Fibroblast of peridontal ligament (primary cell): ENCODE measurements around the gene PACS1.

ENCODE experiments used
- DNase-seq: peaks from one replicate; pipeline ENCODE4 v3.0.0-alpha.2; 2010; ENCODE audit errors: extremely low read depth

Gene PACS1

DNA sequence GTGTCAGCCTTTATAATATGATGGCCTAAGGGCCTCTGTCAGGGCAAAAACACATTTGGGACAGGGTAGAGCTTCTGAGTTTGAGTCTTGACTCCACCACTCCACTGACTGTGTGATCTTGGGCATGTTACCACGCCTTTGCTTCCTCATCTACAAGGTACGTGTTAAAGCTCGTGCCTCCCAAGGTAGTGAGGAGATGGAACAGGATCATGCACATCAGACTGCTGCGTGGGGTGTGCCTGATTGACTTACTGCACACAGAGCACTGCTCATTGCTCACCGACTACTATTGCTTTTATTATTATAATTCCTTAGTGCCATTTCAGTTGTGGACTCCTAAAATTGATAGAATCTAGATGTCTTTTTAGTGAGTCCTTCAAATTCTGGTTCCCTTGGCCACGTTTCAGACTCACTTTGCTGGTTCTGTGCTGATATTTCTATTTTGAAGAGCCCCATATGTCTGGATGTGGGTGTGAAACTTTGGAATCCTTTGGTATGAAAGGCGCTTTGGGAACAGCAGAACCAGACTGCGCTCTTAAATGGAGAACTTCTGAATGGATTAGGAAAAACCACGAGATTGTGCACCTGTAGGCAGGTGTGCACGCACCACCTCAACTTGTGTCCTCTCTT lies 154.3 kb downstream of the PACS1 start:
- DNase-seq = no peak

DNA sequence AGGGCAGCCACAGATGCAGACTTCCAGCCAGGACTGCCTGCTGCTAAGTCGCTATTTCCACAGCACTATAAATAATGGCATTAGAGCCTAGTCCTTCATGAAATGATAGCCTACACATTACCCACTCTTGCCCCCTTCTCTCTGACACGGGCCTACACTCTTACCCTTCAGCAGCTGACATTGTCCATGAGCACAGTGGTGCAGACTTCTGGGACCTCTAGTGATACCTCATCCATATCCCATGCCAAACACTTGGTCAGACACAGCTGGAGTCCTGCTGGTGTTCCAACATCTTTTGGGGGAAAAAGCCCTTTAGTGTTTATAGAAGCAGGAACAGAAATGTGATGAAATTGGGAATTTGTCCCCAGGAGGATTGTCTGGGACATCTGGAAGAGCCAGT lies 155.0 kb downstream of the PACS1 start:
- no peak for DNase-seq

DNA sequence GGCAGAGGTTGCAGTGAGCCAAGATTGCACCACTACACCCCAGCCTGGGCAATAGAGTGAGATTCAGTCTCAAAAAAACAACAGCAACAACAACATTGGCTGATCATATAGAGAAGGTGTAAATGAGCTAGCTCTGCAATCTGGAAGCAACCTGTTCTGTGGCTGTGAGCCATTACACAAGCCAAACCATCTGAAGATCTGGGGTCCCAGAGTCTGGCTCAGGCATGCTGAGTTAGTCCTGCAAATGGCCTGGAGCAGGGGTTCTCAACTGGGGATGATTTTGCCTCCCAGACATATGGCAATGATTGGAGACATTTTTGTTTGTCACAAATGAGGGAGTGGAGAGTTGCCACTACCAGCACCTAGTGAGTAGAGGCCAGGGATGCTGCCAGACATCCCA lies 156.0 kb downstream of the PACS1 start:
- DNase-seq = no peak

DNA sequence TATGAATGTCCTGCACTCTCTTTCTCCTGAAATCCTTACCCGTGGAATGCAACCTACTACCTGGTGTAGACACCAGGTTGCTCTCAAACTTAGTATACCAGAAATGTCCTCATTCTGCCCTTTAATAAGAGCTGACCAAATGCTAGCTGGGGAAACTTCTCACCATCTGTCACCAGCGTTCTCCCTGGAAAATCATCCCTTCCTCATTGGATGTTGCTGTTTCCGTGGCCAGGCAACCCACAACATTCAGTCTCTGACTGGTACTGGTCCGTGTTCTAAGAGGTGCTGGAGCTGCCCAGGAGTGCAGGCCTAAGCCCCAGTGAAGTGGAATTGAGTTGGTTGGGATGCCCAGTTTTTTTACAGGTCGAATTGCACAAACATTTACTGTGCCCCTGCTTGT lies 157.6 kb downstream of the PACS1 start:
- no peak for DNase-seq

DNA sequence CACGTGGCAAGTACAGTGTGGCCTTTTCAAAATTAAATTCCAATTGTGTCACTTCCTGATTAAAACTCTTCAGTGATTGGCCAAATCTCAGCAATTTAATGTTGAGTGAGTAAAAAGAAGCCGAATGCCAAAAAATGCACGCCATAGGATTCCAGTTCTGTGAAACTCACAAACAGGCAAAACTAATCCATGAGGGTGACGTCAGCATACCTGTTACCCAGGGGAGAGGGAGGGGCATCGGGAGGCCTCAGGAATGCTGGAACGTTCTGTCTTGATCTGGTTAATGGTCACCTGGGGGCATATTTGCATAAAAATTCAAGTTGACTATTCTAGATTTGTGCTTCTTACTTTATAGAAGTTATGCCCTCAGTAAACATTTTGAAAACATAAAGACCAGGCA lies 158.4 kb downstream of the PACS1 start:
- DNase-seq = no peak

DNA sequence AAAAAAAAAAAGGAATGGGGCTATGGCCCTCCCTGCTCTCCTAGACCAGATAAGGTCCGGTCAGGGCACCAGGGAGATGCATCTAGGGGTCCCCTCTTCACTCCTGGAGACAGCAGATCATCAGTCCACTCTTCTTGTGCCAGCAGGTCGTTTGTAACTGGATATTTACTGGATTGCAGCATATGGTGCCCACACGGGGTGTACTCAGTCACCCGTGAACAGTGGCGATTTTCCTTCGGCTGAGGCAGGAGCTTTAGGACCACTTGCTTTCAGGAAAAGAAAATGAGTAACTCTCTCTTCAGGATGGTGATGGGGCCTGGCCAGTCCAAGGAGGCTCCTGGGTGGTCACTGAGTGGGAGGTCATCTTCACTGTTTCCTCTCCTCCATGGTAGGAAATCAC lies 160.1 kb downstream of the PACS1 start:
- DNase-seq = no peak

DNA sequence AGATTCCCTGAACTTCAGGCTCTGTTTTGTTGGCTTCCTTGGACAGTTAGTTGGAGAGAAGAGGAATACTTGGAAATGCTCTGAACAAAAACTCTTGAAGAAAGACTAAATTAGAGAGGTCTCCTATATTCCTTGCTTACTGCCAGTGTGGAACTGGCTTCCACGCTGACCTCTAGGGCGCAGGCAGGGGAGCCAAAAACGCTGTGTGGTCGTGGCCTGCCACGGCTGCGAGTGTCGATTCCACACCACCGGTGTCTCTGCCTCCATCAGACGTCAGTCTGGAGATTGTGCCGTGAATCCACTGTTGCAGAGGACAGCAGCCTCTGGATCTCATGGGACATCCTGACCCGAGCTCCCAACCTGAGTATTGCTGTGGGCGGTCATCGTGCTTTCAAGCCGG lies 160.9 kb downstream of the PACS1 start:
- no peak for DNase-seq

DNA sequence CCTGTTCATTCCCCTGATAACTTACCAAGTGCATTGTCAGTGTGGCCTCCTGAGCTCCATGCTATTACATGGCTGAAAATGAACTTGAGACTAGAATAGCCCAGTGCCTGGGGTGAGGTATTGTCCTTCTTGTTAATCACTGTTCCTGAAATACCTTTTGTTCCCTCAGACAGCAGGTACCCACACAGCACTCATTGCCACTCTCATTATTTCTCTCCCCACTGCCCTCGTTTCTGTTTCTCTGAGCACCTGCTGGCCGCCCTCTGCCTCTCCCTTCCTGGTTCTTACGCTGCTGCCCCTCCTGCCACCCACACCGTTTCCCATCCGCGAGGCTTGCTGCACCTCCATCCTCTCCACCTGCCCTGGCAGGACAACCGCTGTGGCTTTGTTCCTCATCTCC lies 161.5 kb downstream of the PACS1 start:
- DNase-seq = no peak

DNA sequence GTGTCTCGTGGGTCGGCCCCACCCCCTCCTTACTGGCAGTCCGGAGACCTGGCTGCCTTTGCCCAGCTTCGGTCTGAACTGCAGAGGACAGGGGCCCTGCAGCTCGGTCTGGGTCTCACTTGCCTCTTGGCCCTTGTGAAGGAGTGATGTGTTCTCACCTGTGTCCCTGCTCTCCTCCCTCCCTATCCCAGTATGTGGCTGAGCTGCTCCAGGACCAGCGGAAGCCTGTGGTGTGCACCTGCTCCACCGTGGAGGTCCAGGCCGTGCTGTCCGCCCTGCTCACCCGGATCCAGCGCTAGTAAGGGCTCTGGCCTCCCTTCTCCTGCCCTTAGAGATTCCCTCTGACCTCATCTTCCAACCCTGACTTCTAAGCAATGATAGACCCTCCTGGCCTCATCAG lies 162.7 kb downstream of the PACS1 start:
- DNase-seq = no peak

DNA sequence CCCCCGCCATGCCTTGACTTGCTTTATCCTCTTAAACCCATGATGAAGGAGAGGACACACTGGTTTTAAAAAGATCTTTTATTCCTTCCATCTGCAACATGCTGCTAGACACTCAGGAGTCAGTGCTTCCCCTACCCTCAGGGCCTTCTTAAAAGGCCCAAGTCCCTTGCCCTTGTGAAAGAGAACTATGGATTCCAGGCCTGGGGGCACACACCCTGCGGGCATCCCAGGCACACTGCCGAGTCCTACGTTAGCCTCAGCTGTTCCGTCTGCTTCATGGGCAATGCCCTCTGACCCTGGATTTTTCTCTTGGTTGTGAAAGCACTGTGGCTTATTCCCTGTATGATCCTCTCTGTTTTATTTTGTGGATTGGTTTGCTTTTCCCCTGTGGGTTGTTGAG lies 163.2 kb downstream of the PACS1 start:
- DNase-seq = no peak

DNA sequence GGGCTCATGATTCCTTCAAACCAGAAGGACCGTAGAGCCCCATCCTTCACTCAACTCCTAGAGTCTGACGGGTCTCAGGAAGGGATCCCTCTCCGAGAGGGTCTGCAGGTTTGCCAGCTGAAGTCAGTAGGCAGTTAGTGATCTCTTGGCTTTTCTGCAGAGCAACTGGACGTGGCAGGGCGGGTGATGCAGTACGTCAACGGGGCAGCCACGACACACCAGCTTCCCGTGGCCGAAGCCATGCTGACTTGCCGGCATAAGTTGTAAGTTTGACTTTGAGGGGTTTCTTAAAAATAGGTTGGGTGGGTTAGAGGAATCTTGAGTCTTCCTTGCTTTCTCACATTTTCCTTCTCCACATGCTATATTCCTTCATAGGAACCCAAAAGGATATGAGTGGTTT lies 165.1 kb downstream of the PACS1 start:
- no peak for DNase-seq

DNA sequence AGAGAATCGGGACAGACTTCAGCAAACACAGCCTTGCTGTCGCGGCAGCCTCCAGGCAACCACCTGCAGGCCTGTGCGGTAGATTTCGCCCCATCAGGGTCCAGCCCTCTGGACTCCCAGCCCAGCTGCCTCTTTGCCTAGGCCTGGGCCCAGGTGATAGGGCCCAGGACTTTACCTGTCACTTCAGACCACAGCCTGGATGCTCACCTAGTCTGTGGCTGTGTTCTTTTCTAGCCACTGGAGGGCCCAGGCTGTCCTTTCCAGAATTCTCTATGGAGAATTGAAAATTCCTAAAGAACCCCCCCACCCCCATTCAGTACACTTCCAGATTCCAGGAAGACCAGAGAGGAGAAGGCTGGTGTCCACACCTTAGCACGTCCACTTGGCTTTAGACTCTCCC lies 167.8 kb downstream of the PACS1 start:
- DNase-seq = no peak

DNA sequence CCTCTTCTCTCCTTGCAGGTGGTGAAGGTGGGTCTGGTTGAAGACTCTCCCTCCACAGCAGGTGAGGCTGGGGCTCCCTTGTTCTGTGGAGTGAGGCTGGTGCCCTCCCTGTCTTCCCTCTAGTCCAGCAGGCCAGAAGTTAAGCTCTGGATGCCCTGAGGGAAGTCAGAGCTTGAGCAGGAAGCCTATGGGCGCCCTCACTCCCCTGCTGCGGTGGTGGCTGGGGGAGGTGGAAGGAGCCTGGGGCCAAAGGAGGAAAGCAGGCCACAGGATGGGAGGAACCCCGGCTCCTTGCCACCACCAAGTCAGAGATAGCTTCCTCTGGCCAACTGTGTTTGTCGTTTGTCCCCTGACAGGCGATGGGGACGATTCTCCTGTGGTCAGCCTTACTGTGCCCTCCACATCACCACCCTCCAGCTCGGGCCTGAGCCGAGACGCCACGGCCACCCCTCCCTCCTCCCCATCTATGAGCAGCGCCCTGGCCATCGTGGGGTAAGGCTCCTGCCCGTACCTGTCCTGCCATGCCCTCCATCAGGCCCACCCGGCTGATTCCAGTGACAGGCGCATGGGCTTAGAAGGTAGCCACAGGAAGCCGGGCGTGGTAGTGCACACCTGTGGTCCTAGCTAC lies 168.8 kb downstream of the PACS1 start:
- no peak for DNase-seq

DNA sequence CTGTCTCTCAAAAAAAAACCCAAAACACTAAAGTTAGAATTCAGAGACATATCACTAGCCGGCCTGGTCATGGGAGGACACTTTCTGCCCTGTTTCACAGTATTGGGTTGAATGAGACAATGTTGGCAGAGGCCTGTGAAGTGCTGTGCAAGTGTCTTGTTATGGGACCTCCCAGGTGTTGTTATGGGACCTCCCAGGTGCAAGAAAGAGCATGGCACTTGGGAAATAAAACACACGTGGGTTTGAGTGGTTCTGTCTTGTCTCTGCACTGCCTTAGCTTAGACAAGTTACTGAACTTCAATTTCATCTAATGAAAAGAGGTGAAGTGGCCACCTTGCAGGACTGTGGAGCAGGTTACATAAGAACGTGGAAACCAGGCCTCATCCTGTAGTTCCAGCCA lies 169.4 kb downstream of the PACS1 start:
- no peak for DNase-seq

DNA sequence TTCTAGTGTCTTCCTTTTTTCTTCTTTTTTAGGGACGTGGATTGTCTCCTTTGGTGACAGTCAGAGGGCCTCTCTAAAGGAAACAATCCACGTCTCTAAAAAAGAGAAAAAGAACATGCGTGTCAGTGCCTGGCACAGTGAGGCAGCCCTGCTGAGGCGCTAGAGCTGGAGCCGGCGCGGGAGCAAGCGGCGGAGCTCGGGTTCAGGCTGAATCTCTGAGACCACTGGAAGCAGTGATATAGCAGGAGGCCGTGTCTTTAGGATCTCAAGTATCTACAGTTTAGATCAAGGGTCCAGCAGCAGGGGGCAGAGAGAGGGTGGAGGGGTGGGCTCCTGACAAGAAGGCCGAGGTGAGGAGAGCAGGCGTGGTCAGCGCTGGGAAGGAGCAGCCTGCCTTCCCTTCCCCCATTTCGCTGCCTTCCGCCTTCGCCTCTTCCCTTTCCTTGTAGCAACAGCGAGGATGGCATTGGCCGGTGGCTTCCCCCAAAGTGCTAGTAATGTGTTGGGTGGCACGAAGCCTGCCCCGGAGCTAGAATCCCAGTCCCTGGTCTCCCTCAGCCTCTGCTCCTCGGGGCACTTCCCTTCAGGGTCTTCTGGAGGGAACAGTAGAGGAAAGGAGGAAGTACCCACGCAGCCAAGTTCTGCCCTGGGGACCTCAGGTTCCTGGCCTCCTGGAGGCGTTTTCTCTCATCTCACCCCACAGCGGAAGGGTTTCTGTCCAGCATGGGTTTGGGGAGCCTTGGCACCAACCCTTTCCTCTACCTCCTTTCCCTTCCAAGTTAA lies 170.1 kb downstream of the PACS1 start:
- no peak for DNase-seq

DNA sequence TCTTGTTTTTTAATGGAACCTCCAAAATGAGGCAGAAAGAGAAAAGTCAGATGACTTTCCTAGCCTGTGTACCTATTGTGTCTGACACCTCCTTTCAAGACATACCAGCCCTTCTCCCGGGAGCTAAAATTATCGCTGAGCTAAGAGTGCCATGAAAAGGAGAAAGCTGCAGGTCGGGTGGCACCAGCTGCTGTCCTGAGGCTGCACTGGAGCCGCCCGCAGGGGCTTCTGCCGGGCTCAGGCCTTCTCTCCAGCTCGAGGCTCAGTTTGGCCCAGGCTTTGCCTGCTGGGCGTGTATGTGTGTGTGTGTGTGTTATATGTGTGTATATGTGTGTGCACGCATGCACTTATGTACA lies 170.7 kb downstream of the PACS1 start:
- no peak for DNase-seq

DNA sequence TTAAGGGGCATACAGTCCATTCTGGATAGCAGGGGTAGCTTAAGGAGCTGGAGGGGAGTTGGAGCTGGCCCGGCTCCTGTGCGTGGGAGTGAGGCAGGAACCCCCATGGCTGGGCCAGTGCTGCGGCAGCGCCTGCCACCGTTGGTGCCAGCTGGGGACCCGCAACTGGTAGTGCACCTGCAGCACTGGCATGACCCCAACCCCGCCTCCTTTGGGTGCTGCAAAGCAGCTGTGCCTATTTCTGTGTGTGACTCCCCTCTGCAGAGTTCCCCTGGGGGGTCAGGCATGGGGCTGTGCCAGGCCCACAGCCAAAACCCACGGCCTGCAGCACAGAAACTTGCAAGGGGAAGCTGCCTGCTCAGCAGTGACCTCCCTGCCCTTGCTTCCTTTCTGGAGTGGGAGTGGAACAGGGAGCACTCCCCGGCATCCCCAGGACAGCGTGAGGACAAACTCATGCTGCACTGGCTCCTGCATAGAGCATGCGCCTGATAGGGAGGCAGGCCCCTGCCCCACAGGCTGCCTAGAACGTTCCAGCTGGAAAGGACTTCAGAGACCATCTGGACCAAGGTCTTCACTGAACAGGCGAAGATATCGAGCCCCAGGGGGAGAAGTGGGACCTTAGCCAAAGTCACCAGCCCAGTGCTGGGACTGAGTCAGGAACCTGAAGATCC lies 172.2 kb downstream of the PACS1 start:
- no peak for DNase-seq

DNA sequence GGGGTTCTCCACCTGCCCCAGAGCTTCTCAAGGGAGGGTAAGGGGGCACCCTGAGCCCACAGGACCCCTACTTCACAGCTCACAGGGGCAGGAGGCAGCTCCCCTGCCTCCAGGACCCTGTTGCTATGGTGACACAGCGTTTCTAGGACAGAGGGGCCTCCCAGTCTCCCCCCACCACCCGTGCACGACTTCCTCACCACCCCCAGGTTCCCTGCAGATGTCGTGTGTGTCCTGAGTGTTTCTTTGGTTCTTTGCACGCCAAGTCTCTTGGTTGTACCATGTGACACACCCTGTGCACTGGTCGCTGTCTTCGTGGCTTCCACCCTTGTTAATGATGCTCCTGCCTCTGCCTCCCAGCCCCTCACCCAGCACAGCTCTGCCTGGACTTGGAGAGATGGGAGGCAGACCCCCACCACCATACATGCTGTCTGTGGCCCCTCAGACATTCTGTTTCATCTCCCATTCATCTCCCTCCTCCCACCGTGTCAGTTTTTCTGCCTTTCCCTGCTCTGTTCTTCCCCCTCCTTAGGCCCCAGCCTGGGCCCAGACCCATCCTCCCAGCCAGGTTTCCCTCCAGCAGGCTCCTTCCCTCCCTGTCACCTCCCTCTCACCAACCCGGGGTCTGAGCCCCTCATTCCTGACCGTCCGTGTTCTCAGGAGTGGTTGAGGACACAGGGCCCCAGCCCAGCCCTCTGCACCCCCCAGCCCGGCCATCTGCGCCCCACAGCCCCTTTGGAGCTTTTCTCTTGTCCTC lies 173.9 kb downstream of the PACS1 start:
- DNase-seq = no peak

DNA sequence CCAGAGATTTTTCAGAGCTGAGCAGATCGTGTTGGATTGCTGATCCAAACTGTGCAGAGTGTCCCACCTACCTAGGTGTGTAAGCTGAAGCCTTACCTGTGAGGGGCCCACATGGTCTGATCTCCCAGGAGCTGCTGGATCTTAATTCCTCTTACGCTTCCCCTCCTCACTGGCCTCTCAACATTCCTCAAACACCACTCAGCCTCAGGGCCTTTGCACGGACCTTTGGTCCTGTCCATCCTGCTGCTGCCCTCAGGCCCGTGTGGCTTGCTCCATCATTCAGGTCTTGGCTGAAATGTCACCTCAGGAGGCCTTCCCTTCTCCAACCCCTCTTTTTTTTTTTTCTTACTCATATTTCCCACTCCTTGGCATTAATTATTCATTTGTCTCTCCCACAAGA lies 177.2 kb downstream of the PACS1 start:
- no peak for DNase-seq

DNA sequence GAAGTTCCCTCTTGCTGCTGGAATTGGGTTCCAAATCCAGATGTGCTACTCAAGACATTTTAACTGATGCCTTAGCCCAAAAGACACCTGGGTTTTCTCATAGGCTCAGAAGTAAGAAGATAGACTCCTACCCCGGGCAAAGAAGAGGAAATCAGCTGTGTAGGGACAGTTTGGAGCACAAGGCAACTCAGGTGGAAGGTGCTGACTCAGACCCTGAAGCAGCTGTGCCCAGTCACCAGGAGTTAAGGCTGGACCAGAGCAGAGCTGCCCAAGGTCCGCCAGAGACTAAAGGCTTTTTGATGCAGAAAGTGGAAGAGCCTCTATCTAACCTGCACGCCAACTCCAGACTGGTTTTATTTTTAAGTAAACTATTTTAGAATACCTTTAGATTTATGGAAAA lies 177.7 kb downstream of the PACS1 start:
- no peak for DNase-seq

DNA sequence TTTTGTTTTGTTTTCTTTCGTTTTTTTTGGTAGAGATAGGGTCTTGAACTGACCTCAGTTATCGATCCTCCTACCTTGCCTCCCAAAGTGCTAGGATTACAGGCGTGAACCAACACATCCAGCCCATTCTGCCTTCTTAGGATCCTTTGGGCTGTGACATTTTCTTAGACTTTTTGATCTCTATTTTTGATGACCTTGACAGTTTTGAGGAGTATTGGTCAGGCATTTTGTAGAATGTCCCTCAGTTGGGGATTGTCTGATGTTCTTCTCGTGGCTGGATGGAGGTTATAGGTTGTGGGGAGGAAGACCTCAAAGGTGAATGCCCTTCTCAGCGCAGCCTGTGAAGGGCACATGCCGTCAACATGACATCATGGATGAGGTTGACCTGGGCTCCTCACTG lies 178.8 kb downstream of the PACS1 start:
- DNase-seq = no peak

DNA sequence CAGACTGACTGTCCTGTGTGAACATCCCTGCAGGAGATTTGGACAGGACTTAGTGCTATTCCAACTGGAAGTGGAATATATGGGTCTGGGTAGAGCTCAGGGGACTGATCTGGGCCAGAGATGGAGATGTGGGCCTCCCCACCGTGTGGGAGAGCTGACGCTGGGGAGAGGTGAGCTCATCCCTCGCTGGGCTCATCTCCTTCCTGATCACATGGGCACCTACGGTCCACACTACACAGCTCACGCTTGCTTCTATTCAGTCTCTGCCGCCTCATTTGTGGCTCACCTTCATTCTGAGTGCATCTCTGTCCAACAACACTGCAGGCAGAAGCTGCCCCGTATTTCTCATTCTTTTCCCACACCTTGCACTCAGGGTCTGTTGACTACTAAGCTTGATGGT lies 181.7 kb downstream of the PACS1 start:
- DNase-seq = no peak
